ENCODE data around the gene NCEH1. TPM values are rescaled to one million over a fixed set of nuclear protein-coding genes. Genes with fewer than 3 reads are reported as not detected.

Gene NCEH1
- total RNA-seq, 1 experiment from 2014 or later: 11.5 TPM

GRCh38 chr3:172739462-172739861 is 28.6 kb upstream of the NCEH1 start:
- no peak overlapping the region for H3K27ac ChIP-seq (ENCODE audit: low read depth, low read length)
- ChIA-PET POLR2A (no interaction called here), CTCF (no interaction called here), RAD21 (ENCODE audit: low non-redundant PET in 1 of 2, low total read pairs in 2 of 2, uncharacterized antibody in 2 of 2, unreplicated experiment in 2 of 2) (no interaction called here)
- DNase-seq (ENCODE audit: low read depth, low spot score) (no peak), ATAC-seq (no peak)
- H3K9ac ChIP-seq (ENCODE audit: low read length): no peak overlapping the region
- H3K79me2 ChIP-seq (ENCODE audit: insufficient read depth, low read length): no peaks in the 10 kb centered on the region
- H3K9me2 ChIP-seq (ENCODE audit: insufficient read depth): no peaks in the 10 kb centered on the region
- H3K4me3 ChIP-seq (replicated peaks in 1 of 2; ENCODE audit: low read depth in 1 of 2, low read length in 2 of 2): no peak overlapping the region
- intact Hi-C loops (cut with micrococcal nuclease): no loop called here
- H3K9me3 ChIP-seq (ENCODE audit: control insufficient read depth in 1 of 2, insufficient read depth in 1 of 2, low read depth in 1 of 2, low read length in 2 of 2): no peaks in the 10 kb centered on the region
- no peaks in the 10 kb centered on the region for H4K20me1 ChIP-seq (ENCODE audit: insufficient read depth)
- no peak overlapping the region for H3K4me2 ChIP-seq (ENCODE audit: low read length)
- no peak overlapping the region for H2AFZ ChIP-seq (ENCODE audit: low read depth, low read length, poor library complexity, severe bottlenecking)
- H3K36me3 ChIP-seq (ENCODE audit: control insufficient read depth in 1 of 2, insufficient read depth in 2 of 2, low read length in 2 of 2): no peaks in the 10 kb centered on the region
- H3K27me3 ChIP-seq (ENCODE audit: insufficient read depth, low read length): no peaks in the 10 kb centered on the region
- H3K4me1 ChIP-seq (ENCODE audit: control insufficient read depth in 1 of 2, insufficient read depth in 2 of 2, low read length in 2 of 2): no peaks in the 10 kb centered on the region
- TF ChIP-seq ELF1 (IDR thresholded peaks at IDR 0.05; ENCODE audit: borderline replicate concordance, low read depth) (no peak), CTCF (IDR thresholded peaks at IDR 0.05 in 2 of 3, conservative IDR thresholded peaks at IDR 0.05 in 1 of 3; ENCODE audit: borderline replicate concordance in 1 of 3, insufficient read depth in 1 of 3, low read depth in 2 of 3, low read length in 2 of 3) (no peak), ZFX (IDR thresholded peaks at IDR 0.05) (no peak), ZNF274 (IDR thresholded peaks at IDR 0.05; ENCODE audit: low read depth, low read length) (no peak), EGR1 (IDR thresholded peaks at IDR 0.05; ENCODE audit: low read depth) (no peak), POLR2A (IDR thresholded peaks at IDR 0.05; ENCODE audit: borderline replicate concordance, extremely low read depth, insufficient read depth, insufficient read length) (no peak), SIN3A (IDR thresholded peaks at IDR 0.05; ENCODE audit: low read depth) (no peak), ZBTB33 (IDR thresholded peaks at IDR 0.05; ENCODE audit: extremely low read depth, insufficient replicate concordance, low read length) (no peak), EZH2phosphoT487 (IDR thresholded peaks at IDR 0.05; ENCODE audit: borderline replicate concordance) (no peak), TCF7L2 (IDR thresholded peaks at IDR 0.05; ENCODE audit: borderline replicate concordance, extremely low read depth, insufficient read depth, insufficient read length) (no peak), JUND (IDR thresholded peaks at IDR 0.05) (no peak), YY1 (IDR thresholded peaks at IDR 0.05; ENCODE audit: extremely low read depth, insufficient replicate concordance, low read depth, low read length) (no peak), POLR2AphosphoS5 (IDR thresholded peaks at IDR 0.05; ENCODE audit: low read depth, low read length) (no peak)
- TF ChIP-seq, protein P1, sequence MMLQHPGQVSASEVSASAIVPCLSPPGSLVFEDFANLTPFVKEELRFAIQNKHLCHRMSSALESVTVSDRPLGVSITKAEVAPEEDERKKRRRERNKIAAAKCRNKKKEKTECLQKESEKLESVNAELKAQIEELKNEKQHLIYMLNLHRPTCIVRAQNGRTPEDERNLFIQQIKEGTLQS (IDR thresholded peaks at IDR 0.05): no peak
- TF ChIP-seq, protein P2, sequence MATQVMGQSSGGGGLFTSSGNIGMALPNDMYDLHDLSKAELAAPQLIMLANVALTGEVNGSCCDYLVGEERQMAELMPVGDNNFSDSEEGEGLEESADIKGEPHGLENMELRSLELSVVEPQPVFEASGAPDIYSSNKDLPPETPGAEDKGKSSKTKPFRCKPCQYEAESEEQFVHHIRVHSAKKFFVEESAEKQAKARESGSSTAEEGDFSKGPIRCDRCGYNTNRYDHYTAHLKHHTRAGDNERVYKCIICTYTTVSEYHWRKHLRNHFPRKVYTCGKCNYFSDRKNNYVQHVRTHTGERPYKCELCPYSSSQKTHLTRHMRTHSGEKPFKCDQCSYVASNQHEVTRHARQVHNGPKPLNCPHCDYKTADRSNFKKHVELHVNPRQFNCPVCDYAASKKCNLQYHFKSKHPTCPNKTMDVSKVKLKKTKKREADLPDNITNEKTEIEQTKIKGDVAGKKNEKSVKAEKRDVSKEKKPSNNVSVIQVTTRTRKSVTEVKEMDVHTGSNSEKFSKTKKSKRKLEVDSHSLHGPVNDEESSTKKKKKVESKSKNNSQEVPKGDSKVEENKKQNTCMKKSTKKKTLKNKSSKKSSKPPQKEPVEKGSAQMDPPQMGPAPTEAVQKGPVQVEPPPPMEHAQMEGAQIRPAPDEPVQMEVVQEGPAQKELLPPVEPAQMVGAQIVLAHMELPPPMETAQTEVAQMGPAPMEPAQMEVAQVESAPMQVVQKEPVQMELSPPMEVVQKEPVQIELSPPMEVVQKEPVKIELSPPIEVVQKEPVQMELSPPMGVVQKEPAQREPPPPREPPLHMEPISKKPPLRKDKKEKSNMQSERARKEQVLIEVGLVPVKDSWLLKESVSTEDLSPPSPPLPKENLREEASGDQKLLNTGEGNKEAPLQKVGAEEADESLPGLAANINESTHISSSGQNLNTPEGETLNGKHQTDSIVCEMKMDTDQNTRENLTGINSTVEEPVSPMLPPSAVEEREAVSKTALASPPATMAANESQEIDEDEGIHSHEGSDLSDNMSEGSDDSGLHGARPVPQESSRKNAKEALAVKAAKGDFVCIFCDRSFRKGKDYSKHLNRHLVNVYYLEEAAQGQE (IDR thresholded peaks at IDR 0.05; ENCODE audit: low read depth): no peak
- no TSS peak for BruUV-seq (replicated peaks)

All from HCT116 (cell line).